ENCODE measurements around the gene PPP1R12C. TPM values are rescaled to one million over a fixed set of nuclear protein-coding genes. Genes with fewer than 3 reads are reported as not detected.

Gene PPP1R12C
- total RNA-seq, 1 donor, result 55.0 TPM

DNA sequence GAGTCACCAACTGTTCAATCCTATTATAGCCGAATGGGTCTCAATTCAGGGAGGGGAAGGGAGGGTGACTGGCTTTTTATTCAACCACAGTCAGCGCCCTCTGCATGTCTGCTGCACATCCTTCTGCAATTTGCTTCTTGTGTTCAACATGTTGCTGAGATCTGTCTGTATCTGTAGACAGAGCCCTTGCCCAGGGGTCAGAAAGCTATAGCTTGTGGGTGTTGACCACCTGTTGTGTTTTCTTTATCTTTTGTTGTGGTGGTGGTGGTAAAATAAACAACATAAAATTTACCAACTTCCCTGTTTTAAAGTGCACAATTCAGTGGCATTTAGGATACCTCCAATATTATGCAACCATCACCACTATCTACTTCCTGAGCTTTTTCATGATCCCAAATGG is 12.2 kb downstream of the PPP1R12C start:
- Histone ChIP-seq H3K27ac (ENCODE audit: low read depth, low read length) (no peak overlapping the region), H3K27me3 (ENCODE audit: insufficient read depth, low read length) (no peaks in the 10 kb centered on the region), H2AFZ (ENCODE audit: low read length) (no peak overlapping the region), H3K4me2 (ENCODE audit: insufficient read depth, low read length) (no peak overlapping the region), H3K9me3 (ENCODE audit: low read depth, low read length) (peaks cover 3% of the 10 kb centered on the region), H3K36me3 (ENCODE audit: insufficient read depth, low read length) (peaks cover 37% of the 10 kb centered on the region), H3K4me1 (ENCODE audit: insufficient read depth, low read length) (no peaks in the 10 kb centered on the region), H3K79me2 (ENCODE audit: insufficient read depth, low read length) (peaks cover 55% of the 10 kb centered on the region), H3K4me3 (ENCODE audit: insufficient read depth, low read length) (no peak overlapping the region), H4K20me1 (ENCODE audit: insufficient read depth, low read length) (peaks cover 19% of the 10 kb centered on the region)
- TF ChIP-seq CTCF (IDR thresholded peaks at IDR 0.05; ENCODE audit: extremely low read depth, low read depth, low read length), result no peak
- DNase-seq (ENCODE audit: insufficient read length, low spot score, missing footprints), result peak; percentile 69

DNA sequence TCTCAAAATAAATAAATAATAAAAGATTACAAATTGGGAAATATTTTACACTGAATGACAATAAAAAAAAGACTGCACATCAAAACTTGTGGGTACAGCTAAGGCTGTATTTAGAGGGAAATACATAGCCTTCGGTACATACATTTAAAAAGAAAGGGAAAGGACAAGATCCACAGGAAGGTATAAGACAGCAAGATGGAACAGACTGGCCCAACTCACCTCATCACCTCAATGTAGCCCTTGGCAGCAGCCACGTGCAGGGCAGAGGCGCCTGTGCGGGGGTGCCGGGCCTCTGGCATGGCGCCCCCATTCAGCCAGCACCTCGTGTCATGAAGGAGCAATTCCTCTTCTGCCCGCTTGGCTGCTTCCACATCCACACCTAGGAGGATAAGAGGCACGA is 14.2 kb downstream of the PPP1R12C start:
- H3K36me3 ChIP-seq (ENCODE audit: insufficient read depth, low read length), result peaks cover 34% of the 10 kb centered on the region
- peak; percentile 75 for DNase-seq (ENCODE audit: insufficient read length, low spot score, missing footprints)
- no peak overlapping the region for H3K27ac ChIP-seq (ENCODE audit: low read depth, low read length)
- H2AFZ ChIP-seq (ENCODE audit: low read length), result no peak overlapping the region
- H3K27me3 ChIP-seq (ENCODE audit: insufficient read depth, low read length), result no peaks in the 10 kb centered on the region
- no peak overlapping the region for H3K4me2 ChIP-seq (ENCODE audit: insufficient read depth, low read length)
- H4K20me1 ChIP-seq (ENCODE audit: insufficient read depth, low read length), result peaks cover 25% of the 10 kb centered on the region
- no peak overlapping the region for H3K4me3 ChIP-seq (ENCODE audit: insufficient read depth, low read length)
- peaks cover 40% of the 10 kb centered on the region for H3K79me2 ChIP-seq (ENCODE audit: insufficient read depth, low read length)
- H3K9me3 ChIP-seq (ENCODE audit: low read depth, low read length), result peaks cover 3% of the 10 kb centered on the region
- no peak for TF ChIP-seq CTCF (IDR thresholded peaks at IDR 0.05; ENCODE audit: extremely low read depth, low read depth, low read length)
- no peaks in the 10 kb centered on the region for H3K4me1 ChIP-seq (ENCODE audit: insufficient read depth, low read length)

DNA sequence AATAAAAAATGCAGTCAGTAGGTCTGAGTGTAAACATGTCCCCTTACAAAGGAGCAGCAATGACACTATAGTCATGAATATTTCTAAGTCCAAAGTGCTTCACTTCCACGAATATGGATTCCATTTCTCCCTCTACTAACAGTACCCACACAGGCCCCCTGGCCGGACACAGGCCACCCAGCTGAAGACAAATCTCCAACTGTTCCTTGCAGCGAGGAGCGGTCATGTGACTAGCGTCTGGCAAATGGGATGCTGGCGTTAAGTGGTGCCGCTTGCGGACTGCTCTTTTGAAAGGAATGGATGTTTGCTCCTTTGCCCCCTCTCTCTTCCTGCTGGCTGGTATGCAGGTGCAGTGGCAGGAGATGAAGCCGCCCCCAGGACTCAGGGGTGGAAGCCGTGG is 16.2 kb downstream of the PPP1R12C start:
- peaks cover 34% of the 10 kb centered on the region for H3K36me3 ChIP-seq (ENCODE audit: insufficient read depth, low read length)
- peaks cover 37% of the 10 kb centered on the region for H3K79me2 ChIP-seq (ENCODE audit: insufficient read depth, low read length)
- no peaks in the 10 kb centered on the region for H3K4me1 ChIP-seq (ENCODE audit: insufficient read depth, low read length)
- H3K27ac ChIP-seq (ENCODE audit: low read depth, low read length), result no peak overlapping the region
- no peak overlapping the region for H2AFZ ChIP-seq (ENCODE audit: low read length)
- peaks cover 22% of the 10 kb centered on the region for H4K20me1 ChIP-seq (ENCODE audit: insufficient read depth, low read length)
- no peaks in the 10 kb centered on the region for H3K27me3 ChIP-seq (ENCODE audit: insufficient read depth, low read length)
- no peak for DNase-seq (ENCODE audit: insufficient read length, low spot score, missing footprints)
- peaks cover 3% of the 10 kb centered on the region for H3K9me3 ChIP-seq (ENCODE audit: low read depth, low read length)
- no peak overlapping the region for H3K4me3 ChIP-seq (ENCODE audit: insufficient read depth, low read length)
- no peak for TF ChIP-seq CTCF (IDR thresholded peaks at IDR 0.05; ENCODE audit: extremely low read depth, low read depth, low read length)
- H3K4me2 ChIP-seq (ENCODE audit: insufficient read depth, low read length), result no peak overlapping the region

GRCh38 chr19:55099557-55100506 is 17.6 kb downstream of the PPP1R12C start:
- H3K36me3 ChIP-seq (ENCODE audit: insufficient read depth, low read length), result peaks cover 39% of the 10 kb centered on the region
- peaks cover 24% of the 10 kb centered on the region for H3K79me2 ChIP-seq (ENCODE audit: insufficient read depth, low read length)
- H2AFZ ChIP-seq (ENCODE audit: low read length), result no peak overlapping the region
- no peak overlapping the region for H3K4me2 ChIP-seq (ENCODE audit: insufficient read depth, low read length)
- no peaks in the 10 kb centered on the region for H3K4me1 ChIP-seq (ENCODE audit: insufficient read depth, low read length)
- TF ChIP-seq CTCF (IDR thresholded peaks at IDR 0.05; ENCODE audit: extremely low read depth, low read depth, low read length), result peak; percentile 22
- H3K9me3 ChIP-seq (ENCODE audit: low read depth, low read length), result peaks cover 3% of the 10 kb centered on the region
- DNase-seq (ENCODE audit: insufficient read length, low spot score, missing footprints), result peak; percentile 83
- H4K20me1 ChIP-seq (ENCODE audit: insufficient read depth, low read length), result peaks cover 13% of the 10 kb centered on the region
- no peak overlapping the region for H3K4me3 ChIP-seq (ENCODE audit: insufficient read depth, low read length)
- no peaks in the 10 kb centered on the region for H3K27me3 ChIP-seq (ENCODE audit: insufficient read depth, low read length)
- H3K27ac ChIP-seq (ENCODE audit: low read depth, low read length), result no peak overlapping the region

All from osteoblast (primary cell).